H9 (cell line): ENCODE data around the gene UVRAG. TPM values are rescaled to one million over a fixed set of nuclear protein-coding genes. Genes with fewer than 3 reads are reported as not detected.

Experiments
- DNase-seq: peaks from one replicate; pipeline ENCODE4 v3.0.0-alpha.2; 2017
- H2AFZ ChIP-seq: one replicate; pipeline ENCODE4 v1.6.1; 2013; ENCODE audit warnings: mild to moderate bottlenecking, low read length, control low read depth, moderate library complexity
- H2AK5ac ChIP-seq: 2 replicates; pipeline ENCODE4 v1.6.1; 2013; ENCODE audit warnings: low read length, control low read depth, mixed read lengths; ENCODE audit not compliant: insufficient read length
- H2BK120ac ChIP-seq: one replicate; pipeline ENCODE4 v1.6.1; 2013; ENCODE audit warnings: low read depth, mild to moderate bottlenecking, low read length, control low read depth, inconsistent platforms; ENCODE audit not compliant: poor library complexity, severe bottlenecking
- H2BK12ac ChIP-seq: 2 replicates; pipeline ENCODE4 v1.6.1; 2013; ENCODE audit warnings: low read length, control low read depth, mixed read lengths, low read depth; ENCODE audit not compliant: insufficient read length
- H2BK15ac ChIP-seq: 2 replicates; pipeline ENCODE4 v1.6.1; 2013; ENCODE audit warnings: low read depth, low read length, control low read depth
- H2BK20ac ChIP-seq: one replicate; pipeline ENCODE4 v1.6.1; 2013; ENCODE audit warnings: low read depth, mild to moderate bottlenecking, low read length, control low read depth, inconsistent platforms; ENCODE audit not compliant: poor library complexity, severe bottlenecking
- H2BK5ac ChIP-seq: 2 replicates; pipeline ENCODE4 v1.6.1; 2013; ENCODE audit warnings: low read length, control low read depth, mixed read lengths; ENCODE audit not compliant: insufficient read length
- H3K14ac ChIP-seq: 2 replicates; pipeline ENCODE4 v1.6.1; 2013; ENCODE audit warnings: low read length, control low read depth; ENCODE audit not compliant: insufficient read depth
- H3K18ac ChIP-seq: 2 replicates; pipeline ENCODE4 v1.6.1; 2013; ENCODE audit warnings: low read depth, mild to moderate bottlenecking, mixed read lengths, low read length, control low read depth; ENCODE audit not compliant: insufficient read length
- H3K23ac ChIP-seq: 2 replicates; pipeline ENCODE4 v1.6.1; 2013; ENCODE audit warnings: low read length, control low read depth, mixed read lengths, low read depth; ENCODE audit not compliant: insufficient read length
- H3K23me2 ChIP-seq: 2 replicates; pipeline ENCODE4 v1.6.1; 2013; ENCODE audit warnings: low read depth, mild to moderate bottlenecking, mixed read lengths, low read length, control low read depth; ENCODE audit not compliant: insufficient read length, poor library complexity, severe bottlenecking
- H3K27ac ChIP-seq: 2 replicates; pipeline ENCODE4 v1.5.1; 2013; ENCODE audit warnings: low read length, control low read depth, mixed read lengths, low read depth; ENCODE audit not compliant: insufficient read length
- H3K27me3 ChIP-seq: 2 replicates; pipeline ENCODE4 v1.6.1; 2013; ENCODE audit warnings: low read length, control low read depth, inconsistent platforms; ENCODE audit not compliant: insufficient read depth
- H3K4ac ChIP-seq: 2 replicates; pipeline ENCODE4 v1.6.1; 2013; ENCODE audit warnings: low read depth, mild to moderate bottlenecking, control low read depth, inconsistent platforms, low read length, moderate library complexity
- H3K4me1 ChIP-seq: 2 replicates; pipeline ENCODE4 v1.6.1; 2013; ENCODE audit warnings: low read length, control low read depth, inconsistent platforms; ENCODE audit not compliant: insufficient read depth
- H3K4me2 ChIP-seq: 2 replicates; pipeline ENCODE4 v1.6.1; 2013; ENCODE audit warnings: low read length, control low read depth, mixed read lengths; ENCODE audit not compliant: insufficient read length, insufficient read depth
- H3K56ac ChIP-seq: 2 replicates; pipeline ENCODE4 v1.6.1; 2013; ENCODE audit warnings: low read depth, mild to moderate bottlenecking, mixed read lengths, low read length, control low read depth; ENCODE audit not compliant: insufficient read length
- H3K79me1 ChIP-seq: 2 replicates; pipeline ENCODE4 v1.6.1; 2013; ENCODE audit warnings: low read depth, mild to moderate bottlenecking, moderate library complexity, low read length, control low read depth, inconsistent platforms; ENCODE audit not compliant: insufficient read depth, poor library complexity, severe bottlenecking
- H3K79me2 ChIP-seq: 2 replicates; pipeline ENCODE4 v1.6.1; 2013; ENCODE audit warnings: low read length, control low read depth, inconsistent platforms; ENCODE audit not compliant: insufficient read depth
- H3K9ac ChIP-seq: 2 replicates; pipeline ENCODE4 v1.6.1; 2013; ENCODE audit warnings: low read length, control low read depth, mixed read lengths; ENCODE audit not compliant: insufficient read length; ENCODE audit errors: extremely low read depth
- H3K9me3 ChIP-seq: one replicate; pipeline ENCODE4 v1.6.1; 2013; ENCODE audit warnings: low read depth, low read length, inconsistent platforms; ENCODE audit not compliant: control insufficient read depth
- H3T11ph ChIP-seq: one replicate; pipeline ENCODE4 v1.6.1; 2013; ENCODE audit warnings: mild to moderate bottlenecking, low read length, control low read depth, inconsistent platforms
- H4K20me1 ChIP-seq: one replicate; pipeline ENCODE4 v1.6.1; 2013; ENCODE audit not compliant: control insufficient read depth, insufficient read length, insufficient read depth
- H4K5ac ChIP-seq: 2 replicates; pipeline ENCODE4 v1.6.1; 2013; ENCODE audit warnings: low read depth, mild to moderate bottlenecking, mixed read lengths, low read length, control low read depth; ENCODE audit not compliant: insufficient read length
- H4K8ac ChIP-seq: replicated peaks from 2 replicates; pipeline ENCODE4 v1.6.1; 2013; ENCODE audit warnings: low read length, control low read depth, mixed read lengths, low read depth; ENCODE audit not compliant: insufficient read length
- H4K91ac ChIP-seq: 2 replicates; pipeline ENCODE4 v1.6.1; 2013; ENCODE audit warnings: low read depth, mild to moderate bottlenecking, moderate library complexity, mixed read lengths, low read length, control low read depth; ENCODE audit not compliant: insufficient read length
- H3K27ac Mint-ChIP-seq, 3 experiments: 2 replicates in 2 of 3; 3 replicates in 1 of 3; pipeline ENCODE4 v1.8.0; 2020 to 2021; ENCODE audit warnings: mixed read lengths in 3 of 3, mild to moderate bottlenecking in 1 of 3, moderate library complexity in 1 of 3
- H3K27me3 Mint-ChIP-seq: 2 replicates; pipeline ENCODE4 v1.8.0; 2021; ENCODE audit warnings: low read depth, mild to moderate bottlenecking, moderate library complexity, mixed read lengths
- H3K36me3 Mint-ChIP-seq, 3 experiments: 2 replicates in 2 of 3; 3 replicates in 1 of 3; pipeline ENCODE4 v1.8.0; 2020 to 2021; ENCODE audit warnings: low read depth in 3 of 3, mixed read lengths in 3 of 3; ENCODE audit not compliant: insufficient read depth in 1 of 3
- H3K4me1 Mint-ChIP-seq, 2 experiments: 2 replicates each; pipeline ENCODE4 v1.8.0; 2020; ENCODE audit warnings: mixed read lengths in 2 of 2
- H3K4me3 Mint-ChIP-seq, 2 experiments: 2 replicates in 1 of 2; 3 replicates in 1 of 2; pipeline ENCODE4 v1.8.0; 2020 to 2021; ENCODE audit warnings: mild to moderate bottlenecking in 2 of 2, mixed read lengths in 2 of 2, moderate library complexity in 1 of 2
- H3K9me3 Mint-ChIP-seq, 2 experiments: 2 replicates in 1 of 2; 3 replicates in 1 of 2; pipeline ENCODE4 v1.8.0; 2020; ENCODE audit warnings: mild to moderate bottlenecking in 2 of 2, mixed read lengths in 2 of 2, moderate library complexity in 1 of 2
- WGBS: extraction: QIAGEN DNeasy Blood & Tissue Kit; methylation state at CpG from one replicate; pipeline ENCODE4 v1.1.7; 2013; ENCODE audit warnings: missing lambda C conversion rate, low lambda C conversion rate, mixed read lengths; ENCODE audit not compliant: insufficient read length; ENCODE audit errors: extremely low coverage; 5-methylcytosine and 5-hydroxymethylcytosine counted together
- total RNA-seq: library from RNA; stranded (reverse); gene quantifications from 2 replicates; pipeline ENCODE4 v1.2.1, GENCODE V29; 2021
- TF ChIP-seq, protein P1 (sequence below): fragments of 200-600 bp; sonication (generic); conservative IDR thresholded peaks from 3 replicates; pipeline ENCODE4 v1.8.0; 2021; ENCODE audit warnings: antibody characterized with exemption, mild to moderate bottlenecking

Gene UVRAG
- total RNA-seq, 1 experiment from 2014 or later: 18.5 TPM

DNA sequence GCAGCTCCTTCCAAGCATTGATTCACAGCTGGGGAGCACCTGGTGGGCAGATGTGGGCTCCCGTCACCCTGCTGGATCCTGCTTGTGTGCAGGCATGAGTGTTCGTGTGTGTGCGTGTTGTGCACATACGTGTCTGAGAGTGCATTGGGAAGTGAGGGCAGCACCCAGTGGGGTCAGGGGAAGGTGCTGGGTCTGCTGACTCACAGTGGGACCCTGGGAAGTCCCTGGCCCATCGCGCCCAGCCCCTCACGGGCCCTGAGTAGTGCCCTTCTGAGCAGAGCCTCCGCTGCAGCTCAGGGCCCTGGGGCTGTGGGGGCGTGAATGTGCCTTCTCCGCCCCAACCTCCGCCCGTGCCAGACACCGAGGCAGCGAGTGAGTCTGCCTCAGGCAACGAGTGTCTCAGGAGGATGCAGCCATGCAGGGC, 354.5 kb downstream of the UVRAG start:
- H3K79me1 ChIP-seq: no peaks in the 10 kb centered on the region
- H3K18ac ChIP-seq: no peak overlapping the region
- DNase-seq: no peak
- no peak overlapping the region for H4K5ac ChIP-seq
- no peak overlapping the region for H2BK15ac ChIP-seq
- no peak overlapping the region for H3K27ac Mint-ChIP-seq
- no peaks in the 10 kb centered on the region for H3K79me2 ChIP-seq
- no peaks in the 10 kb centered on the region for H3K9me3 ChIP-seq
- H3K27ac ChIP-seq: no peak overlapping the region
- H2BK120ac ChIP-seq: no peak overlapping the region
- no peak overlapping the region for H2BK5ac ChIP-seq
- no peaks in the 10 kb centered on the region for H3K4me1 Mint-ChIP-seq
- peak overlapping the region; percentile 37; the same call in 1 of the 2 replicates for H3K14ac ChIP-seq
- H2BK12ac ChIP-seq: no peak overlapping the region
- no peak overlapping the region for H4K91ac ChIP-seq
- H3K9ac ChIP-seq: no peak overlapping the region
- no peak overlapping the region for H2BK20ac ChIP-seq
- H3K27me3 Mint-ChIP-seq: peaks cover 73% of the 10 kb centered on the region
- H3K4me3 Mint-ChIP-seq: no peak overlapping the region
- H3K36me3 Mint-ChIP-seq: no peaks in the 10 kb centered on the region
- 0 out of 2 replicates have a peak, but pooled peaks cover 2% of the 10 kb centered on the region for H3K4me1 ChIP-seq
- H3T11ph ChIP-seq: no peak overlapping the region
- H4K8ac ChIP-seq: no peak overlapping the region
- H3K4me2 ChIP-seq: no peak overlapping the region
- no peaks in the 10 kb centered on the region; a peak in 2 of 5 replicates for H3K9me3 Mint-ChIP-seq
- no peak overlapping the region for H3K4ac ChIP-seq
- no peak overlapping the region for H2AK5ac ChIP-seq
- no peaks in the 10 kb centered on the region for H3K23me2 ChIP-seq
- H4K20me1 ChIP-seq: no peaks in the 10 kb centered on the region
- no peak overlapping the region for H3K23ac ChIP-seq
- no peaks in the 10 kb centered on the region; the same call in 1 of the 2 replicates for H3K27me3 ChIP-seq
- H3K56ac ChIP-seq: no peak overlapping the region
- H2AFZ ChIP-seq: no peak overlapping the region
- WGBS: no CpG with 5 or more reads among the region's 15 CpGs
- TF ChIP-seq, protein P1, sequence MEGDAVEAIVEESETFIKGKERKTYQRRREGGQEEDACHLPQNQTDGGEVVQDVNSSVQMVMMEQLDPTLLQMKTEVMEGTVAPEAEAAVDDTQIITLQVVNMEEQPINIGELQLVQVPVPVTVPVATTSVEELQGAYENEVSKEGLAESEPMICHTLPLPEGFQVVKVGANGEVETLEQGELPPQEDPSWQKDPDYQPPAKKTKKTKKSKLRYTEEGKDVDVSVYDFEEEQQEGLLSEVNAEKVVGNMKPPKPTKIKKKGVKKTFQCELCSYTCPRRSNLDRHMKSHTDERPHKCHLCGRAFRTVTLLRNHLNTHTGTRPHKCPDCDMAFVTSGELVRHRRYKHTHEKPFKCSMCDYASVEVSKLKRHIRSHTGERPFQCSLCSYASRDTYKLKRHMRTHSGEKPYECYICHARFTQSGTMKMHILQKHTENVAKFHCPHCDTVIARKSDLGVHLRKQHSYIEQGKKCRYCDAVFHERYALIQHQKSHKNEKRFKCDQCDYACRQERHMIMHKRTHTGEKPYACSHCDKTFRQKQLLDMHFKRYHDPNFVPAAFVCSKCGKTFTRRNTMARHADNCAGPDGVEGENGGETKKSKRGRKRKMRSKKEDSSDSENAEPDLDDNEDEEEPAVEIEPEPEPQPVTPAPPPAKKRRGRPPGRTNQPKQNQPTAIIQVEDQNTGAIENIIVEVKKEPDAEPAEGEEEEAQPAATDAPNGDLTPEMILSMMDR: no peak
